ENCODE results near the gene TMEM250.
A peak's percentile ranks its signal among the peaks of the same experiment; 100 is the strongest.

Gene TMEM250

GRCh38 chr9:136081826-136082495, 36.7 kb downstream of the TMEM250 start:
- DNase-seq, result no peak

- peak; percentile 54 for DNase-seq
Observed at GRCh38 chr9:136081113-136081825, 37.4 kb downstream of the TMEM250 start.

- no peak for DNase-seq
Observed at GRCh38 chr9:136080716-136081112, 38.0 kb downstream of the TMEM250 start.

GRCh38 chr9:136079916-136080246, 38.8 kb downstream of the TMEM250 start:
- DNase-seq, result no peak

GRCh38 chr9:136079211-136079915, 39.3 kb downstream of the TMEM250 start:
- DNase-seq, result no peak

- DNase-seq, result no peak
Observed at GRCh38 chr9:136078498-136079011, 40.1 kb downstream of the TMEM250 start.

- DNase-seq, result no peak
Observed at GRCh38 chr9:136078024-136078423, 40.7 kb downstream of the TMEM250 start.

GRCh38 chr9:136077491-136077890, 41.2 kb downstream of the TMEM250 start:
- DNase-seq, result no peak

- DNase-seq, result no peak
Observed at GRCh38 chr9:136075881-136076678, 42.6 kb downstream of the TMEM250 start.

GRCh38 chr9:136075134-136075841, 43.4 kb downstream of the TMEM250 start:
- DNase-seq, result no peak

GRCh38 chr9:136074706-136075105, 44.0 kb downstream of the TMEM250 start:
- DNase-seq, result no peak

All from NCI-H2171 (cell line).